Fibroblast of lung (primary cell): ENCODE data around the gene SAPCD1. TPM values are rescaled to one million over a fixed set of nuclear protein-coding genes. Genes with fewer than 3 reads are reported as not detected.
"Not testable (repeated sequence)": the region's sequence is repeated elsewhere in the genome, so short reads cannot be mapped to it uniquely, and the experiment has no call there.

Source experiments
- DNase-seq, 2 donors: peaks; one replicate each; pipeline versions ENCODE4 v3.0.0 to v3.0.0-alpha.2; 2010; ENCODE audit warnings: low read depth in 2 of 2
- H2AFZ ChIP-seq: 2 replicates; pipeline ENCODE4 v1.5.1; 2012; ENCODE audit warnings: low read length, control low read depth, inconsistent platforms
- H3K27ac ChIP-seq: 2 replicates; pipeline ENCODE4 v1.5.1; 2011; ENCODE audit warnings: low read length, control low read depth; ENCODE audit not compliant: insufficient read depth
- H3K27me3 ChIP-seq: 2 replicates; pipeline ENCODE4 v1.5.1; 2011; ENCODE audit warnings: mild to moderate bottlenecking, low read length; ENCODE audit not compliant: control insufficient read depth, insufficient read depth
- H3K36me3 ChIP-seq: 2 replicates; pipeline ENCODE4 v1.5.1; 2011; ENCODE audit warnings: low read length; ENCODE audit not compliant: control insufficient read depth, insufficient read depth
- H3K4me1 ChIP-seq: 2 replicates; pipeline ENCODE4 v1.5.1; 2011; ENCODE audit warnings: low read length; ENCODE audit not compliant: control insufficient read depth, insufficient read depth; ENCODE audit errors: extremely low read depth
- H3K4me2 ChIP-seq: 2 replicates; pipeline ENCODE4 v1.5.1; 2011; ENCODE audit warnings: low read length, control low read depth; ENCODE audit not compliant: insufficient read depth; ENCODE audit errors: extremely low read depth
- H3K4me3 ChIP-seq, 4 experiments: fragments of 200-600 bp in 1 of 4; sonication (generic) in 1 of 4; replicated peaks in 1 of 4; 2 replicates each; pipeline ENCODE4 v1.5.1; 2011 to 2016; ENCODE audit warnings: low read length in 4 of 4, low read depth in 3 of 4, mild to moderate bottlenecking in 3 of 4, control low read depth in 2 of 4, inconsistent platforms in 1 of 4, mixed read lengths in 1 of 4; ENCODE audit not compliant: insufficient read depth in 1 of 4; ENCODE audit errors: control extremely low read depth in 1 of 4
- H3K79me2 ChIP-seq: 2 replicates; pipeline ENCODE4 v1.5.1; 2012; ENCODE audit warnings: mild to moderate bottlenecking, low read length, inconsistent platforms; ENCODE audit not compliant: control insufficient read depth, insufficient read depth
- H3K9ac ChIP-seq: 2 replicates; pipeline ENCODE4 v1.5.1; 2011; ENCODE audit warnings: mild to moderate bottlenecking, low read length, control low read depth; ENCODE audit not compliant: insufficient read depth
- H3K9me3 ChIP-seq: 2 replicates; pipeline ENCODE4 v1.5.1; 2012; ENCODE audit warnings: low read depth, low read length; ENCODE audit not compliant: control insufficient read depth, insufficient read depth
- H4K20me1 ChIP-seq: 2 replicates; pipeline ENCODE4 v1.5.1; 2011; ENCODE audit warnings: low read length; ENCODE audit not compliant: control insufficient read depth, insufficient read depth; ENCODE audit errors: extremely low read depth
- EZH2 ChIP-seq: IDR thresholded peaks from 2 replicates; pipeline ENCODE4 v1.5.1; 2012; ENCODE audit warnings: low read length, control low read depth, mild to moderate bottlenecking; ENCODE audit errors: missing control alignments
- polyA plus RNA-seq, 2 donors: library from polyadenylated mRNA; depleted of rRNA in 1 of 2; stranded (reverse) in 1 of 2; unstranded in 1 of 2; fragments of >200 nt; gene quantifications; 2 replicates each; pipeline ENCODE4 v1.2.1, GENCODE V29; 2011 to 2012; ENCODE audit warnings: missing spikeins in 1 of 2
- total RNA-seq: library from RNA; depleted of rRNA; stranded (reverse); fragments of >200 nt; gene quantifications from 2 replicates; pipeline ENCODE4 v1.2.1, GENCODE V29; 2014
- TF ChIP-seq, protein P1 (sequence below), 2 donors: IDR thresholded peaks in 1 of 2; conservative IDR thresholded peaks in 1 of 2; 1 replicate in 1 of 2; 2 replicates in 1 of 2; pipeline ENCODE4 v1.5.1; 2011 to 2012; ENCODE audit warnings: low read length in 2 of 2, control low read depth in 1 of 2, inconsistent platforms in 1 of 2, low read depth in 1 of 2, mild to moderate bottlenecking in 1 of 2

The SAPCD1 gene
- total and polyA plus RNA-seq, 2 donors (not counting 1 experiment from before 2014, with no cell fraction given), result 0.50 to 1.3 TPM

DNA sequence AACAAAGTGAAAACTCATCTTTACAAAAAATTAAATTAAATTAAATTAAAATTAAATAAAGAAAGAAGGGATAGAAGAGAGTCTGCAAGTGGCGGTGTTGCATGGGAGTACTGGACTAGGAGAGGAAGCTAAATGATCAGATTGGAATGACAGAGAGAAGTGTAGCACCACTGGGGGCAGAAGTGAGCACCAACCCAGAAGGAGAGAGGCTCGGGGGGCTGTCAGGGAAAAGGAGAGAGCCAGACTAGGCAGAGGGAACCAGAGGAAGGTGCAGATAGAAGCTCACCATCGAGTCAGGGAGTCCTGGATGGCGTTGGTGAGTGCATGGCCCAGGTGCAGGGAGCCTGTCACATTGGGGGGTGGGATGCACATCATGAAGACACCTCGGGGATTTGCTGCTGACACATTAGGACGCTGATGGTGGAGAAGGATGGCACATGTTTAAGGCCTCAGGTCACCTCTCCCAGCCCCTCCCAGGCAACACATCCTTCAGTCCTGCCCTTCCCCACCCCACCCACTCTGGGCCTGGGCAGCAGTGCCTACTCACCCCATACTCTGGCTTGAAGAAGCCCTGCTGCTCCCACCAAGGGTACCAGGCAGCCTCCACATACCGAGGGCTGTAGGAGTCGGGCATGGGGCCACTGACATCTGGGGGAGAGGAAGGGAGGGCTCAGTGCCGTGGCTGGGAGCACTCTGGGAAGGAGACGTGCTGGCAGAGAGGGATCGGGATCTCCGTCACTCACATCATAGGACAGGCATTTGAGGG is 29.1 kb downstream of the SAPCD1 start:
- TF ChIP-seq, protein P1, sequence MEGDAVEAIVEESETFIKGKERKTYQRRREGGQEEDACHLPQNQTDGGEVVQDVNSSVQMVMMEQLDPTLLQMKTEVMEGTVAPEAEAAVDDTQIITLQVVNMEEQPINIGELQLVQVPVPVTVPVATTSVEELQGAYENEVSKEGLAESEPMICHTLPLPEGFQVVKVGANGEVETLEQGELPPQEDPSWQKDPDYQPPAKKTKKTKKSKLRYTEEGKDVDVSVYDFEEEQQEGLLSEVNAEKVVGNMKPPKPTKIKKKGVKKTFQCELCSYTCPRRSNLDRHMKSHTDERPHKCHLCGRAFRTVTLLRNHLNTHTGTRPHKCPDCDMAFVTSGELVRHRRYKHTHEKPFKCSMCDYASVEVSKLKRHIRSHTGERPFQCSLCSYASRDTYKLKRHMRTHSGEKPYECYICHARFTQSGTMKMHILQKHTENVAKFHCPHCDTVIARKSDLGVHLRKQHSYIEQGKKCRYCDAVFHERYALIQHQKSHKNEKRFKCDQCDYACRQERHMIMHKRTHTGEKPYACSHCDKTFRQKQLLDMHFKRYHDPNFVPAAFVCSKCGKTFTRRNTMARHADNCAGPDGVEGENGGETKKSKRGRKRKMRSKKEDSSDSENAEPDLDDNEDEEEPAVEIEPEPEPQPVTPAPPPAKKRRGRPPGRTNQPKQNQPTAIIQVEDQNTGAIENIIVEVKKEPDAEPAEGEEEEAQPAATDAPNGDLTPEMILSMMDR (conservative IDR thresholded peaks at IDR 0.05 in 1 of 2, IDR thresholded peaks at IDR 0.05 in 1 of 2; ENCODE audit: low read depth in 1 of 2, low read length in 2 of 2), result peak; percentile 64 to 80
- TF ChIP-seq EZH2, result no peak
- Histone ChIP-seq H4K20me1 (no peaks in the 10 kb centered on the region), H3K4me1 (no peaks in the 10 kb centered on the region), H2AFZ (no peak overlapping the region), H3K4me3 (no peak overlapping the region), H3K36me3 (peaks cover 4% of the 10 kb centered on the region), H3K79me2 (peaks cover 20% of the 10 kb centered on the region), H3K4me2 (no peak overlapping the region), H3K27me3 (no peaks in the 10 kb centered on the region), H3K27ac (no peak overlapping the region), H3K9me3 (no peaks in the 10 kb centered on the region), H3K9ac (no peak overlapping the region)
- peak; percentile 22 to 54 for DNase-seq

- Histone ChIP-seq H3K36me3 (peaks cover 4% of the 10 kb centered on the region), H3K27ac (no peak overlapping the region), H3K27me3 (no peaks in the 10 kb centered on the region), H3K4me2 (no peak overlapping the region), H3K9ac (no peak overlapping the region), H3K4me3 (no peak overlapping the region), H4K20me1 (no peaks in the 10 kb centered on the region), H3K9me3 (no peaks in the 10 kb centered on the region), H3K79me2 (peaks cover 20% of the 10 kb centered on the region), H2AFZ (no peak overlapping the region), H3K4me1 (no peaks in the 10 kb centered on the region)
- TF ChIP-seq, protein P1 (conservative IDR thresholded peaks at IDR 0.05 in 1 of 2, IDR thresholded peaks at IDR 0.05 in 1 of 2; ENCODE audit: low read depth in 1 of 2, low read length in 2 of 2), result no peak
- TF ChIP-seq EZH2, result no peak
- DNase-seq, result no peak
Measured at GRCh38 chr6:31792090-31792374, 29.6 kb downstream of the SAPCD1 start.

DNA sequence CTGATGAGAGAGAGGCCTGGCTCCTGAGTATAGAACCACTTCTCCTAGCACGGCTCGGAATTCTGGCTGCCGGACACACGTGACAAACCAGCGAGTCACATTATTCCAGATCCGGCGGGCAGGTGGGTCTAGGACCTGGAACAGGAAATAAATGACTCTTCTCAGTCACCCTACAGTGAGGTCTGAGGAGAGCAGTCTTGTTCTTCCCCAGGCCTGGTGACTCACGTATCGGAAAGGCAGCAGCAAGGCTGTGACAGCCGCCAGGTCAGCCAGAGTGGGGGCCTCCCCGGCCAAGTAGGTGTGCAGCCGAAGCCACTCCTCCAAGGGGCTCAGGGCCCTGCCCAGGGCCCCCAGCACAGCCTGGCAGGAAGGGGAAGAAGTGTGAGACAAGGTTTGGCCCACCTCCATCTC is 30.3 kb downstream of the SAPCD1 start:
- Histone ChIP-seq H3K27ac (no peak overlapping the region), H3K9me3 (no peaks in the 10 kb centered on the region), H3K27me3 (no peaks in the 10 kb centered on the region), H3K4me3 (no peak overlapping the region), H4K20me1 (no peaks in the 10 kb centered on the region), H3K36me3 (peaks cover 4% of the 10 kb centered on the region), H3K4me1 (no peaks in the 10 kb centered on the region), H3K4me2 (no peak overlapping the region), H3K79me2 (peaks cover 20% of the 10 kb centered on the region), H2AFZ (no peak overlapping the region), H3K9ac (no peak overlapping the region)
- DNase-seq, result peak in 1 of 2 donors; percentile 70
- TF ChIP-seq, protein P1 (conservative IDR thresholded peaks at IDR 0.05 in 1 of 2, IDR thresholded peaks at IDR 0.05 in 1 of 2; ENCODE audit: low read depth in 1 of 2, low read length in 2 of 2), result no peak
- no peak for TF ChIP-seq EZH2

DNA sequence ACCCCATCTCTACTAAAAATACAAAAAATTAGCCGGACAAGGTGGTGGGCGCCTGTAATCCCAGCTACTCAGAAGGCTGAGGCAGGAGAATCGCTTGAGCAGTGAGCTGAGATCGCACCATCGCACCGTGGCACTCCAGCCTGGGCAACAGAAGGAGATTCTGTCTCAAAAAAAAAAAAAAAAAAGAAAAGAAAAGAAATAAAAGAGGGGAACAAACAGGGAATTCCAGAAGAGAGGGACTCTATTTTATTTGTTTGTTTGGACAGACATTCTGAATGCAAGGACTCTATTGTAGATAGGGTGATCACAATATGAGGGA is 31.4 kb downstream of the SAPCD1 start:
- not testable (repeated sequence) for H2AFZ ChIP-seq, H3K9me3 ChIP-seq, H3K27ac ChIP-seq, DNase-seq, H3K27me3 ChIP-seq, H3K9ac ChIP-seq, H3K4me1 ChIP-seq, H4K20me1 ChIP-seq, H3K36me3 ChIP-seq
- Histone ChIP-seq H3K79me2 (peaks cover 20% of the 10 kb centered on the region), H3K4me2 (peak overlapping the region; percentile 97), H3K4me3 (peak overlapping the region; percentile 93 to 97 (median 94))
